LNCaP clone FGC (cell line): ENCODE results near the gene TFF1.

ENCODE experiments used
- DNase-seq: peaks from one replicate; pipeline ENCODE4 v3.0.0-alpha.2; 2011; ENCODE audit warnings: low read depth
- H3K4me3 ChIP-seq: 2 replicates; pipeline ENCODE4 v1.5.1; 2011; ENCODE audit warnings: mild to moderate bottlenecking, low read depth, low read length, control low read depth
- CTCF ChIP-seq: IDR thresholded peaks from 2 replicates; pipeline ENCODE4 v1.5.1; 2012; ENCODE audit warnings: mild to moderate bottlenecking; ENCODE audit not compliant: control insufficient read depth, insufficient read depth; ENCODE audit errors: extremely low read depth

TFF1 gene

GRCh38 chr21:42320791-42321190 is 45.5 kb downstream of the TFF1 start:
- H3K4me3 ChIP-seq, result no peak overlapping the region
- no peak for TF ChIP-seq CTCF
- DNase-seq, result no peak

- no peak for DNase-seq
- no peak overlapping the region for H3K4me3 ChIP-seq
- TF ChIP-seq CTCF, result no peak
These were observed 46.3 kb downstream of the TFF1 start for GRCh38 chr21:42319851-42320572.

- H3K4me3 ChIP-seq, result no peak overlapping the region
- TF ChIP-seq CTCF, result no peak
- DNase-seq, result no peak
These were observed 47.0 kb downstream of the TFF1 start for GRCh38 chr21:42319376-42319775.

- H3K4me3 ChIP-seq, result no peak overlapping the region
- no peak for TF ChIP-seq CTCF
- DNase-seq, result no peak
These were observed 48.2 kb downstream of the TFF1 start for GRCh38 chr21:42317826-42318746.

- DNase-seq, result no peak
- no peak for TF ChIP-seq CTCF
- no peak overlapping the region for H3K4me3 ChIP-seq
These were observed 49.0 kb downstream of the TFF1 start for GRCh38 chr21:42317341-42317741.

GRCh38 chr21:42316891-42317290 is 49.4 kb downstream of the TFF1 start:
- TF ChIP-seq CTCF, result no peak
- DNase-seq, result no peak
- no peak overlapping the region for H3K4me3 ChIP-seq
